ENCODE measurements around the gene KLKB1. TPM values are rescaled to one million over a fixed set of nuclear protein-coding genes. Genes with fewer than 3 reads are reported as not detected.
A peak's percentile ranks its signal among the peaks of the same experiment; 100 is the strongest.

The KLKB1 gene
- total RNA-seq, 3 donors from 2014 or later, result 1.1 to 2.4 (median 1.5) TPM

DNA sequence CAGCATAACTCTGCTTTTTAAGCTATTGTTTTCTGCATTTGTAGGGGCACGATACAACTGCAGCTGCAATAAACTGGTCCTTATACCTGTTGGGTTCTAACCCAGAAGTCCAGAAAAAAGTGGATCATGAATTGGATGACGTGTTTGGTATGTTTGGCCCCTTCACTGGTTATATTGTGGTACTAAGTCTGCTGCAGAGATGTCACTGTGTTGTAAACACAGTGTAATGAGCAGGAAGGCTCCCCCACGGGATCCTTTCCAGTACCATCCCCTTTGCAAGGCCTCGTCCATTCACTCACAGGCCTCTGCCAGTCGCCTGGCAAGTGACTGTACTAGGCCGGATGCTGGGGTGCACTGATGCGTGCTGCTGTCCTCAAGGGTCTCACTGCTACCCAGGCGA is 22.2 kb upstream of the KLKB1 start:
- H3K4me1 ChIP-seq (ENCODE audit: low read depth), result peaks cover 3% of the 10 kb centered on the region
- ATAC-seq (peak; percentile 6), DNase-seq (no peak)
- H3K9me3 ChIP-seq, result no peaks in the 10 kb centered on the region
- TF ChIP-seq, protein P1, sequence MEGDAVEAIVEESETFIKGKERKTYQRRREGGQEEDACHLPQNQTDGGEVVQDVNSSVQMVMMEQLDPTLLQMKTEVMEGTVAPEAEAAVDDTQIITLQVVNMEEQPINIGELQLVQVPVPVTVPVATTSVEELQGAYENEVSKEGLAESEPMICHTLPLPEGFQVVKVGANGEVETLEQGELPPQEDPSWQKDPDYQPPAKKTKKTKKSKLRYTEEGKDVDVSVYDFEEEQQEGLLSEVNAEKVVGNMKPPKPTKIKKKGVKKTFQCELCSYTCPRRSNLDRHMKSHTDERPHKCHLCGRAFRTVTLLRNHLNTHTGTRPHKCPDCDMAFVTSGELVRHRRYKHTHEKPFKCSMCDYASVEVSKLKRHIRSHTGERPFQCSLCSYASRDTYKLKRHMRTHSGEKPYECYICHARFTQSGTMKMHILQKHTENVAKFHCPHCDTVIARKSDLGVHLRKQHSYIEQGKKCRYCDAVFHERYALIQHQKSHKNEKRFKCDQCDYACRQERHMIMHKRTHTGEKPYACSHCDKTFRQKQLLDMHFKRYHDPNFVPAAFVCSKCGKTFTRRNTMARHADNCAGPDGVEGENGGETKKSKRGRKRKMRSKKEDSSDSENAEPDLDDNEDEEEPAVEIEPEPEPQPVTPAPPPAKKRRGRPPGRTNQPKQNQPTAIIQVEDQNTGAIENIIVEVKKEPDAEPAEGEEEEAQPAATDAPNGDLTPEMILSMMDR (IDR thresholded peaks at IDR 0.05), result no peak
- H3K4me3 ChIP-seq, result no peak overlapping the region
- intact Hi-C loops (cut with DNase I, micrococcal nuclease), result no loop called here
- no peaks in the 10 kb centered on the region for H3K36me3 ChIP-seq (ENCODE audit: low read depth)

DNA sequence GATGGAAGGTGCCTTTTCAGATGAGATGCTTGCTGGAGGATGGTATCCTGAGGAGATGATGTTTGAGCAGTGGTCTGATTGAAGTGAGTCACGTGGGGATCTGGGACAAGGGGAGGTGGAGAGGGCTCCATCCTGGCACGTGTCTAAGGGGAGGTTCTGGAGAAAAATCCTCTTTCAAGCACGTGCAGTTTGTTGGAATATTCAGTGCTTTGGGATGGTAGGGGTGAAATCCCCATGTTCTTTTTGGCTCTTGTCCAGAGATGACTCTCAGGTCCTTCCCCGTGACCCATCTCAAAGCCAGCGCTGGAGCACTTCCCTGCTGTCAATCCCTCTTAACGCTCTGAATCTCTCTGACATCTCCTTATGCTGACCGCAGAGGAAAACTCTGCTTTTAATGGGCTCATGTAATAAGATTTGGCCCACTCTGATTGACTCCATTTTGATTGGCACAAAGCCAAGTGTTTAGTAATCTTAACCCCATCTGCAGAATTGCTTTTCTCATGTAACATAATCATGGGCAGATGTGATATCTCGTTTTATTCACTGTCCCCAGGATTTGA is 10.8 kb upstream of the KLKB1 start:
- no peaks in the 10 kb centered on the region for H3K4me1 ChIP-seq (ENCODE audit: low read depth)
- H3K4me3 ChIP-seq, result no peak overlapping the region
- no peaks in the 10 kb centered on the region for H3K36me3 ChIP-seq (ENCODE audit: low read depth)
- intact Hi-C loops (cut with DNase I, micrococcal nuclease), result no loop called here
- ATAC-seq (no peak), DNase-seq (no peak)
- TF ChIP-seq, protein P1 (IDR thresholded peaks at IDR 0.05), result no peak
- no peaks in the 10 kb centered on the region for H3K9me3 ChIP-seq

DNA sequence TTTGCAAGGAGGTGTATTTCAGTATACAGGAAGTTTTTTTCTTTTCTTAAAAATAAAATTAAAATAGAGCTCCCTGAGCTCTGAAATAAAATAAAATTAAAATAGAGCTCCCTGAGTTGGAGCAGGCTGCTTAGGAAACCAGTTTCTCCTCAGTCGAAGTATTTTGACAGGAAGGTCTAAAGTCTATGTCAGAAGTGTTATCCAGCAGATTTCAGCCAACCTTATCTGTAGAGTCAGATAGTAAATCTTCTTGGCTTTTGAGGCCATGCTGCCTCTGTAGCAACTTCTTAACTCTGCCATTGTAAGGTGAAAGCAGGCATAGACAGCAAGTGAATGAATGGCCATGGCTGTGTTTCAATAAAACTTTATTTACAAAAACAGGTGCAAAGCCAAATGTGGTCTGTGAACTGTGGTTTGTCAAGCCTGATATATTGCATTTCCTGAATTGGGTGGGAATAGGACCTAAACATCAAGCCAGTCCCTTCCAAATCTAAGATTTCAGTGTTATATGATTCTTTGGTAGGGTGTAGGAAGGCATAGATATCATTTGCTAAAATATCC is 9.5 kb upstream of the KLKB1 start:
- Histone ChIP-seq H3K36me3 (ENCODE audit: low read depth) (no peaks in the 10 kb centered on the region), H3K4me1 (ENCODE audit: low read depth) (no peaks in the 10 kb centered on the region), H3K4me3 (no peak overlapping the region), H3K9me3 (no peaks in the 10 kb centered on the region)
- TF ChIP-seq, protein P1 (IDR thresholded peaks at IDR 0.05), result no peak
- ATAC-seq, result no peak
- no peak for DNase-seq
- intact Hi-C loops (cut with DNase I, micrococcal nuclease), result no loop called here

DNA sequence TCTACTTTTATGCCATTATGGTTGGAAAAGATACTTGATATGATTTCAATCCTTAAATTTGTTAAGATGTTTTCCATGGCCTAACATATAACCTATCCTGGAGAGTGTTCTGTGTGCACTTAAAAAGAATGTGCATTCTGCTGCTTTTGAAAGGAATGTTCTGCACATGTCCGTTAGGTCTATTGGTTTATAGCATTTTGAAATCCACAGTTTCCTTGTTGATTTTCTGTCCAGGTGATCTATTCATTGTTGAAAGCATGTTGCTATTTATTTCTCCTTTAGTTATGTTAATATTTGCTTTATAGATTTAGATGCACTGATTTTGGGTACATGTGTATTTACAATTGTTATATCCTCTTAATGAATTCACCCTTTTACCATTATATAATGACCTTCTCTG is 5.7 kb upstream of the KLKB1 start:
- intact Hi-C loops (cut with DNase I, micrococcal nuclease), result no loop called here
- no peaks in the 10 kb centered on the region for H3K36me3 ChIP-seq (ENCODE audit: low read depth)
- peaks cover 6% of the 10 kb centered on the region for H3K9me3 ChIP-seq
- H3K4me1 ChIP-seq (ENCODE audit: low read depth), result no peaks in the 10 kb centered on the region
- DNase-seq, result no peak
- no peak overlapping the region for H3K4me3 ChIP-seq
- no peak for ATAC-seq
- TF ChIP-seq, protein P1 (IDR thresholded peaks at IDR 0.05), result no peak

DNA sequence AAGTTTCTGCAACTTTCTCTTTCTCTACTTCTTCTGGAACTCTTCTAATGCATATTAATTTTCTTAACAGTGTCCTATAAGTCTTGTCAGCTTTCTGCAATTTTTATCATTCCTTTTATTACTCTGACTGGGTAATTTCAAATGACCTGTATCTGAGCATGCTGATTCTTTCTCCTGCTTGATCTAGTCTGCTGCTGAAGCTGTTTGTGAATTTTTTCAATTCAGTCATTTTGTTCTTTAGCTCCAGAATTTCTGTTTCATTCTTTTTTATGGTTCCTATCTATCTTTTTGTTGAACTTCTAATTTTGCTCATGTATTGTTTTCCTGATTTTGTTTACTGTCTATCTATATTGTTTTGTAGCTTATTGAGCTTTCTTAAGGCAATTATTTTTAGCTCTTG is 1.5 kb upstream of the KLKB1 start:
- TF ChIP-seq, protein P1 (IDR thresholded peaks at IDR 0.05), result no peak
- H3K4me1 ChIP-seq (ENCODE audit: low read depth), result no peaks in the 10 kb centered on the region
- no peak overlapping the region for H3K4me3 ChIP-seq
- no peak for DNase-seq
- no peak for ATAC-seq
- intact Hi-C loops (cut with DNase I, micrococcal nuclease), result no loop called here
- no peaks in the 10 kb centered on the region for H3K36me3 ChIP-seq (ENCODE audit: low read depth)
- peaks cover 6% of the 10 kb centered on the region for H3K9me3 ChIP-seq
